GM04504 (cell line): ENCODE results near the gene MRPL12.
A peak's percentile ranks its signal among the peaks of the same experiment; 100 is the strongest.

Experiments used
- DNase-seq: peaks from one replicate; pipeline ENCODE4 v3.0.0-alpha.2; 2012; ENCODE audit warnings: low read depth

MRPL12 gene

GRCh38 chr17:81682565-81683207 lies 20.5 kb upstream of the MRPL12 start:
- DNase-seq, result no peak

- no peak for DNase-seq
Measured at GRCh38 chr17:81683208-81683583, 20.0 kb upstream of the MRPL12 start.

- peak; percentile 98 for DNase-seq
Measured at GRCh38 chr17:81683584-81684441, 19.4 kb upstream of the MRPL12 start, which contains the start of the genes ARL16 and HGS. TSS of gene ARL16 (minus strand) at chr17:81683797. CDS start at chr17:81683753, 44 bp downstream. TSS of gene HGS (plus strand) at chr17:81684011. CDS start at chr17:81684067, 56 bp downstream.

GRCh38 chr17:81684442-81684911 lies 18.7 kb upstream of the MRPL12 start:
- DNase-seq, result no peak

GRCh38 chr17:81685108-81685507 lies 18.1 kb upstream of the MRPL12 start:
- DNase-seq, result peak; percentile 45

- DNase-seq, result no peak
Measured at GRCh38 chr17:81686614-81687013, 16.6 kb upstream of the MRPL12 start.

- no peak for DNase-seq
Measured at GRCh38 chr17:81687770-81688541, 15.2 kb upstream of the MRPL12 start.

GRCh38 chr17:81688616-81689015 lies 14.6 kb upstream of the MRPL12 start:
- DNase-seq, result no peak

- no peak for DNase-seq
Measured at GRCh38 chr17:81690066-81690465, 13.1 kb upstream of the MRPL12 start.

- no peak for DNase-seq
Measured at GRCh38 chr17:81690549-81690948, 12.6 kb upstream of the MRPL12 start.

GRCh38 chr17:81691196-81691595 lies 12.0 kb upstream of the MRPL12 start:
- no peak for DNase-seq

GRCh38 chr17:81691608-81692007 lies 11.6 kb upstream of the MRPL12 start:
- DNase-seq, result no peak

GRCh38 chr17:81693509-81694210 lies 9.5 kb upstream of the MRPL12 start:
- DNase-seq, result no peak

- no peak for DNase-seq
Measured at GRCh38 chr17:81694810-81695209, 8.4 kb upstream of the MRPL12 start.

- DNase-seq, result no peak
Measured at GRCh38 chr17:81695211-81695610, 8.0 kb upstream of the MRPL12 start.

- no peak for DNase-seq
Measured at GRCh38 chr17:81695801-81696200, 7.4 kb upstream of the MRPL12 start.

- no peak for DNase-seq
Measured at GRCh38 chr17:81696218-81696941, 6.8 kb upstream of the MRPL12 start.

- no peak for DNase-seq
Measured at GRCh38 chr17:81697261-81698044, 5.7 kb upstream of the MRPL12 start.

- DNase-seq, result no peak
Measured at GRCh38 chr17:81700353-81701287, 2.5 kb upstream of the MRPL12 start.
